ENCODE data around the gene ARHGAP26.
A peak's percentile ranks its signal among the peaks of the same experiment; 100 is the strongest.

The ARHGAP26 gene

GRCh38 chr5:142815469-142815868 lies 45.3 kb downstream of the ARHGAP26 start:
- DNase-seq: no peak

DNA sequence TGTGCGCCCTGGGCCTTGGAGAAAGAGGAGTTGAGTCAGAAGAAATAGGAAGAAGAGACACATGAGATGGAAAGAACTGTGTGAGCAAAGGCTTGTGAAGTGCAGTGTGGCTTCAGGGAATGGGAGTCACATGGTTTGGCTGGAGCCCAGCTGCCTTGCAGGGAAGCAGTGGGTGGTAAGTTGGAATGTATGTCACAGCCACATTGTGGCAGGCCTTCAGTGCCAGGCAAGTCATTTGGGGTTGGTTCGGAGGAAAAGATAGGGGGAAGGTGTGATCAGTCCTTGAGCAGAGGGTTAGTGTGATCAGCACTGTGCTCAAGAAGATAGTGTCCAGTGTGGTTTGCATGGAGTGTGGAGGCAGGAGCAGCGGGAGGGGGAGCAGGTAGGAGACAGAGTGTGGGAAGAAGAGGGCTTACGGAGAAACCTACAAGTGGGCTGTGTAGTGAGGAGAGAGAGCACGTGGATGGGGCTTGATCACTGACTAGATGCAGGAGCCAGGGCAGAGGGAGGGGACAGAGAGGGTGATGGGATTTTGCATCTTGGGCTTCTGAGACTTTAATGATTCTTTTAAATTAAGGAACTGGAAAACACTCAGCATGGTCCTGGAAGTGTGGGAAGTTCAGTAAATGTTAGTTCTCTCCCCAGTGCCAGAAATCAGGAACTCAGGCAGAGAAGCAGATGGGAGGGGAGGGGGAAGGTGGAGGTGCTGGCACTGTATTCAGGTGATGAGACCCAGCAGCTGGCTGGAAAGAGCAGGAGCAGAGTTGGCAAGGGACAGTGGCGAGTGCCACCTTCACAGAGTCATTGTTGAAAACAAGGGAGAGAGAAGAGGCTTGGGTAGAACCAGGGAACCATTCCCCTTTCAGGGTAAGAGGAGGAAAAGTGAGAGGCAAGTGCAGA lies 46.6 kb downstream of the ARHGAP26 start:
- no peak for DNase-seq

DNA sequence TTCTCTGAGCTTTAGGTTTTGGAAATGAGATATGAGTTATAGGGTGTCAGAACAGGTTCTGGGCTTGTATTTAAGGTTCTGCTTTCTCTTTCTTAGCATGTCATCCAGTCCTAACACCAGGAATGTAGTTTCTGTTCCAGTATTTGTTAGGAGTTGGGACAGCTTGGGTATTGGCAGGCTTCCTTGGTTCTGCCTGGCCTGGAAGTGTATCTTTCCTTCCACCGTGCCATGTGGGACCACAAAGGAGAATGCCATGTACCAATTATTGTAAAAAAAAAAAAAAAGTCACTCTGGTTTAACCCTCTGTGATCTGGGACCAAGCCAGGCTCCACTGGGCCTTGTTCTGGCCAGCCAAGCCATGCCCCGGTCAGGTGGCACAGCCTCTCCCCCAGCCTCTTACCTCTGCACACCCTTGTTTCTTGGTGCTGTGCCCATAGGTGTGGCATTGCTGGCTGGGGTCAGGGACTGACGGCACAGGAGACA lies 47.8 kb downstream of the ARHGAP26 start:
- DNase-seq: no peak

GRCh38 chr5:142819292-142819691 lies 49.1 kb downstream of the ARHGAP26 start:
- DNase-seq: no peak

- DNase-seq: no peak
These were observed 49.6 kb downstream of the ARHGAP26 start for GRCh38 chr5:142819825-142820224.

- DNase-seq: no peak
These were observed 50.3 kb downstream of the ARHGAP26 start for GRCh38 chr5:142820447-142820846.

DNA sequence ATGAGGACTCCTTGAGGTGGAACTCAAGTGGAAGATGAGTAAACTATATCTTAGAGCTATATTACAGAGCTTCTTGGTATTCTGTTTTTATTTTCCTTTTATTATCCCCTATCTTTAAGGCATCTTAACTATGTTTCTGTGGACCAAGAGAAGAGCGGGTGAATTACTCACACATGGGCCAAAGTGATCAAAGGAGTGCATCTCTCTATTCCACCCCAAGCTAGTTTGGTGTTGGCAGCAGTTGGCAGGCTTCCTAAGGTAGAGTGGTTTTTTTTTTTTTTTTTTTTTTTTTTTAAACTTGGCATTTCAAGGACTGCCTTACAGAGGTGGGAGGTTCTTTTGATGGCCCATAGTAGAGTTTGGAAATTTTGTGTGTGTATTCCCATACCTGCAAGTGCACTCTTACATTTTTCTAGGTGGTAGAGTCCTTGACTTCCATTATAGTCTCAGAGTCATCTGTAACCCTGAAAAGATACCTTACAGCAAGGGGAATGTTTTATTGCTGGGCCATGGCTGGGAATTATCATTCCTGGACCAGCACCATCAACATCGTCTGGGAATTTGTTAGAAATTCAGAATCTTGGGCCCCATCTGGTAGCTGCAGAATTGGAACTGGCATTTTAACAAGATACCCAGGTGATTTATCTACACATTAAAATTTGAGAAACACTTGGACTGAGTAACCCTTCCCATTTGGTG lies 51.0 kb downstream of the ARHGAP26 start:
- DNase-seq: no peak

GRCh38 chr5:142821733-142822487 lies 51.7 kb downstream of the ARHGAP26 start:
- DNase-seq: no peak

DNA sequence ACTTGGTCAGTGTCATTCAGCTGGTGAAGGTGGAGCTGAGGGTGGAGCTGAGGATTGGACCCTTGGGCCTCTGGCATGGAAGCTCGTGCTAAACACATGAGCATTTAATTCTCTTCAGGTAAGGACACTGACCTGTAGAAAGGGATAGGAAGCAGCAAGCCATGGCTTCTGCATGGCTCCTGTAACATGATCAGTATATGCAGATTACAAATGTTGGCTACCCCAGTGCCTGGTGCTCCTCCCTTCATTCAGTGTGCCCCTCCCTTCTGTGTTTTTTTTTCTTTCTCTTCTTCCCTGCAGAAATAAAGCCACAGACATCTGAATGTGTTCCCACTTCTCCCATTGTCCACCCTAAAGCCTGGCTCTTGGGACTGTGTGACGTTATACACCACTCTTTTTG lies 52.9 kb downstream of the ARHGAP26 start:
- no peak for DNase-seq

DNA sequence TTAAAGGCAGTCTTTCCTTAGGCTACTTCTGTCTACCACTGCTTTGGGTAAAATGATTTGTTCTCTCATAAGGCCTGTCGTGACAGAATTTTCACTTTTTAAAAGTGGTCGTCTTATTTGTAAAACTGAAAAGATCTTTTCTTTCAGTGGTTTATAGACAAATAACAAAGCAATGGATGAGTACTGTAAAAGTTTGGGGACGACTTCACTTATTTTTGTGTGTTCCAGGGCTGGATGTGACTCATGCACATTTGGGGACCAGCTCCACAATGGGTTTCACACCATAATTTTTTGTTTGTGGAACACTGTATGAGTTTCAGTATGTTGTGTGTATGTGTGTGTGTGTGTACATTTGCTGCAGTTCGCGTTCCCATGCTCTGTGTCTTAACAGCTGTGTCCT lies 53.6 kb downstream of the ARHGAP26 start:
- DNase-seq: no peak

DNA sequence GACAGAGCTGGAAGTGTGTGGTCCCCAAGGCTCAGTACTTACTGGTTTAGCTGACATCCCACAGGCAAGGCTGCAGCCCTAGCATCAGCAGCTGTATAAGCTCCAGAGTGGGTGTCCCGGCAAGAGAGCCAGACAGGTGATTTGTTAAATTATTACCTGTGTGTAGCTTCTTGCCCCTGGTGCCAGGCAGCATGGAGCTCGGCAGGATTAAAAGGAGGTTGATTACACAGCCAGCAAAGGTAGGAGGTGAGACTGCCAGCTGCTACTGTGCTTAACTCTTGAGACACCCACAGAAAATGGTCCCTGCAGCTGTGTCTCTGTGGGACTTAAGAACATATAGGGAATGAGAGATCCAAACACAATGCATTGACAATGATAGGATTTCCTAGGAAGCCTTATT lies 54.2 kb downstream of the ARHGAP26 start:
- DNase-seq: no peak

GRCh38 chr5:142825378-142826089 lies 55.4 kb downstream of the ARHGAP26 start:
- DNase-seq: no peak

DNA sequence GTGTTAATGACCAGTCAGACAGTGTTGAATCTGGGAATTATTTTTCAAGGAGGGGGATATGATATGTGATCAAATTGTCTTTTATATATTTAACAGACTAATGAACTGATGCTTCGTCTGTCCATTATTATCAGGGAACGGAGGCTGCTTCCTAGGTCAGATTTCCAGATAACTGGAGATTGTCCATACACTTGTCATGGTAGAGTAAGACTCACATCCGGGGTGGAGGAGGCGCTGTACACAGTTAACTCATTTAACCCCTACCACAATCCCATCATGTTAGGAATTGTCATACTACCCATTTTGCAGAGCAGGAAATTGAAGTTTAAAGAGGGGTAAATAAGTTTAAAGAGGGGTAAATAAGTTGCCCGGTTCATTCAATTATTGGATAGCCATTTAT lies 55.9 kb downstream of the ARHGAP26 start:
- DNase-seq: no peak

DNA sequence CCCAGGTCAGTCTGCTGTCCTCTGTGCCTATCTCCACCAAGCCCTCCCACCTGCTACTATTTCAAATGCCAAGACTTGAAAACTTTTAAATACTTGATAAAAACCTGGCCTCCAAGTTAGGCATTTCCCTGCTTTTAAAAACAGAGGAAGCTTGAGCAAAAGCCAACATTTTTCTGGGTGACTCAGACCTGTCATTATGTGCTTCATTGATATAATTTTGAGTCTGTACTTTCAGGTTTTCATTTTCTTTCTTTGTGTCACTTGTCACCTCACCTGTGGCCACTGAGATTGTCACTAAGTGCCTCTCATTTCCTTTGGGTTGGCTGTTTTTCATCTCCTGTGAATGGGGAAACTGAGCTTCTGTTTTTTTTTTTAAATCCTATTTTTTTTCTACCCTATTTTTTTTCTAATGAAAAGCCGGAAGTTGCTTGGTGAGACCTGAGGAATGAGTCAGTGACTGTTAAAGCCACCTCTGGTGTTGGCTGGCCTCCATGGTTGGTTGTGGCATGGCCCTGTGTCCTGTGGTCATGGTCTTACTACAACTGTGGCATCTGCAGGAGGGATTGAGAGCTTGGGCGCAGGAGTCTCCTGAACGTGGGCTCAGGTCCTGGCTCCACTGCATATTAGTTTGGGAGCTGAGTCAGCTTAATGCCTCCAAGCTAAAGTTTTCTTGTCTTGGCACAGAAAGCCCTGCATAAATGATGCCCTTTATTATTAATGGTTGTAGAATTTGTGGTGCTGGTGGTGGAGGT lies 56.7 kb downstream of the ARHGAP26 start:
- DNase-seq: peak; percentile 51

DNA sequence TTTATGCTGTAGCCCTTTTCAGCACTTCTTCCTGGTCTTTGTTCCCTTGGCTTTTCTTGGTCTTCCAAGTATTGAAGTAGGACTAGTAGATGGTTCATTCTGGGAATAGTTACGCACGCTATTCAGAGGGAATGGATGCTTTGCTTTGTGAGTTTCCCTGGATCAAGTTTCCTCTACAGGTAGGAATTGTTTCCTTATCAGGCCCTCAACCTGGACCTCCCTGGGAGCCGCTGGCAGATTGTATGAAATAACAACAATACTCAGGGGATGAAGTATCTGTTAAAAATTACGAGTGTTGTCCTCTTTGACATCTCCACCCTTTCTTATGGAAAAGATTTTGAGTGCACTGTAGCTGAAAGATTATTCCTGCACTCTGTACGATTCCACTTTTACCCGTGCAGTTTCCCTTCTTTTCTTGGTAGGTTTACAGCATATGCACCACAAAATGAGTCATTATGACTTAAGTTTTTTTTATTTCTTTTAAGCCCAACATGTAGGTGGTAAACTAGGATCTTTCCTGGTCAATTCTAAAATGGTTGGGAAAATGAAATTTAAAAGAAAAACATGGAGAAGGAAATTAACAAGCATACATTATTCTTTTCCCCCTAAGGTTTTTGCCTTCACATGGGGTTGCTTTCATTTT lies 57.9 kb downstream of the ARHGAP26 start:
- no peak for DNase-seq

DNA sequence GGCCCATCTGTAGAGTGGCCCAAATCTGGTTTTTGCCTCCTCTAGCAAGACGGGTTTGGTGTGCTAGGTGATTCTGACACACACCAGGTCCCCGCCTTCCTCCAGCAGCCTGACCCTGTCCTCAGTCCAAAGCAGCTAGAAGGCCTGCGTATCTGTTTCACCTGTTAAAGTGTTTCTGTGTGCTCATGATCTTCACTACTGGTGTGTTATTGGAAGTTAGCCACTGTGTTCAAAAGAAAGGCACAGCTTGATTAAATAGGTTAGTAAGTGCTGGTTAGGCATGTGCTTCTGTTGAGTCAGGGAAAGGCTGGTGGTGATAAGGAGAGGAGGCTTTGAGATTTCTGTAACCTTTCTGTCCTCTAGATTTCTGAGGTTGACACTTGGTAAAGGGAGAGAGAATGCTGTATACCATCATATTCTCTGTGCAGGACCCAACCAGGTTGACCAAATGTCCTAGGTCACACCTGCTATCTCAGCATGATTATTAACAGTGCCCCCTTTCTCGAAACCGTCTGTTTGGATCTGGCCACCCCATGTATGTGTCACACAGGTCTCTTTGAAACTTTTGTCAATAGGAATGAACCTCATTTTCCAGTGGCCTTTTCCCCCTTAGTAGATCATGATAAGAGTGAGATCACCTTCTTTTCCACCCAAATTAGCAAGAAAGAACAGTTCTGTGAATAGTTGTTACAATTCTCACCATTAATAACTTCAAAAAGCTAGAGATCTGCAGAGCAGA lies 58.8 kb downstream of the ARHGAP26 start:
- no peak for DNase-seq

DNA sequence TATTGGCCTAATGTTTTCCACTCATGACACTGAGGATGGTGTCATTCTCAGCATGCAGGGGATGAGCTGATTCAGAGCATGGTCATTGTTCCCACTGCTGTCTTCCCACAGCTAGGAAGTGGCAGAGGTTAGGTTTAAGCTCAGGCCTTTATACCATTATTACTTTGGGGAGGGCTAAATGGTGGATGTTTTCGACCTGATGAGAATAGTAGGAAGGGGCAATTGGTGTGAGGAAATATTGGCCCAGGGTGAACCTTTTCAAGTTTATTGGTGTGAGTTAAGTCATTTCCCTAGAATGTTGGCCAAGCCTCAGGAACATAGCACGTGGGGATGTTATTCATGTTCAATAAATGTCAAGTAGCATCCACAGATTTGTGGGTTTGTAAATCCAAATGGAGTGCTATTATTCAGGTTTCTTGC lies 59.6 kb downstream of the ARHGAP26 start:
- no peak for DNase-seq

GRCh38 chr5:142830241-142831008 lies 60.2 kb downstream of the ARHGAP26 start:
- no peak for DNase-seq

DNA sequence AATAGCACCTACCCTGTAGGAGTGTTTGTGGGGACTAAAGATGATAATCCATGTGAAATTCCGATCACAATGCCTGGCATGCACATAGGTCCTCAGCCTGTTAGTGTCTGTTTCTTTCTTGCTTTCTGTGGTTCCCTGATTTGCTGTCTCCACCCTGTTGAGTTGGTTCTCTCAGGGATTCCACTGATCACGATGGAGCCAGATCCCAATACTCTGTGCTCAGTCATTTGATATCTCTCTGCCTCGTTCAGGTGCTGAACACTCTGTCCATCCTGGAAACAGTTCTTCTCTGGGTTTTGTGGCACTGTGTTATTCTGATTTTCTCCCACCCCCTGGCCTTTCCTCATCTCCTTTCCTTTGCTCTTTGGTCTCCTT lies 60.8 kb downstream of the ARHGAP26 start:
- DNase-seq: no peak

GRCh38 chr5:142832263-142832662 lies 62.1 kb downstream of the ARHGAP26 start:
- no peak for DNase-seq
